Sigmoid colon (tissue), 7 donors: ENCODE data around the gene ZNF534. TPM values are rescaled to one million over a fixed set of nuclear protein-coding genes. Genes with fewer than 3 reads are reported as not detected.

Experiments
- DNase-seq: peaks from one replicate; pipeline ENCODE4 v3.0.0-alpha.2; 2019
- H3K27ac ChIP-seq, 4 donors: fragments of 200-600 bp; sonication (generic); one replicate each; pipeline ENCODE4 v1.5.1; 2016 to 2019; ENCODE audit warnings: mild to moderate bottlenecking in 1 of 4
- H3K27me3 ChIP-seq, 3 donors: fragments of 200-600 bp; sonication (generic); one replicate each; pipeline ENCODE4 v1.5.1; 2019; ENCODE audit warnings: mild to moderate bottlenecking in 1 of 3
- H3K36me3 ChIP-seq, 4 donors: fragments of 200-600 bp; sonication (generic); one replicate each; pipeline ENCODE4 v1.5.1; 2016 to 2019
- H3K4me1 ChIP-seq, 4 donors: fragments of 200-600 bp; sonication (generic); one replicate each; pipeline ENCODE4 v1.5.1; 2017 to 2019
- H3K4me3 ChIP-seq, 4 donors: fragments of 200-600 bp; sonication (generic); one replicate each; pipeline ENCODE4 v1.5.1; 2017 to 2019; ENCODE audit warnings: mild to moderate bottlenecking in 2 of 4, moderate library complexity in 1 of 4
- H3K9me3 ChIP-seq, 4 donors: fragments of 200-600 bp in 3 of 4; sonication (generic) in 3 of 4; one replicate each; pipeline versions ENCODE4 v1.5.1 to v1.6.1; 2013 to 2019
- EP300 ChIP-seq, 4 donors: sonication (generic); formaldehyde crosslinking; IDR thresholded peaks; one replicate each; pipeline ENCODE4 v1.6.1; 2017; ENCODE audit warnings: antibody characterized with exemption in 4 of 4
- POLR2A ChIP-seq, 2 donors: fragments of 450-650 bp; IDR thresholded peaks; one replicate each; pipeline ENCODE4 v1.6.1; 2016; ENCODE audit warnings: antibody characterized with exemption in 2 of 2, mild to moderate bottlenecking in 2 of 2, moderate library complexity in 2 of 2
- POLR2AphosphoS5 ChIP-seq, 4 donors: sonication (generic); formaldehyde crosslinking; IDR thresholded peaks; one replicate each; pipeline ENCODE4 v1.6.1; 2017; ENCODE audit warnings: antibody characterized with exemption in 4 of 4
- WGBS, 2 donors: extraction: QIAGEN DNeasy Blood & Tissue Kit; methylation state at CpG; one replicate each; pipeline ENCODE4 v1.1.7; 2013; 5-methylcytosine and 5-hydroxymethylcytosine counted together
- intact Hi-C: fragments of 100-400 bp; cut with DNase I; formaldehyde crosslinking; loops from one replicate; pipeline ENCODE4 v1.15.1; 2023
- polyA plus RNA-seq, 3 donors: library from polyadenylated mRNA; stranded (reverse); fragments of 200-250 nt; gene quantifications; one replicate each; pipeline ENCODE4 v1.2.3, GENCODE V29; 2013
- total RNA-seq, 4 donors: library from RNA; depleted of rRNA; stranded (reverse); fragments of >200 nt; gene quantifications; one replicate each; pipeline ENCODE4 v1.1.0, GENCODE V29; 2016
- TF ChIP-seq, protein P1 (sequence below), 4 experiments: fragments of 450-650 bp in 3 of 4; fragments of 200-600 bp in 1 of 4; IDR thresholded peaks; one replicate each; pipeline ENCODE4 v1.5.1; 2016 to 2019; ENCODE audit warnings: antibody characterized with exemption in 4 of 4, mild to moderate bottlenecking in 3 of 4, moderate library complexity in 2 of 4
- donor health status: healthy with polysubstance abuse.
- donor health status: Bipolar disorder and iron deficiency.
- donor health status: healthy.

ZNF534 gene
- total and polyA plus RNA-seq, 7 donors: 0.09 to 0.49 (median 0.36) TPM; not detected in 4

DNA sequence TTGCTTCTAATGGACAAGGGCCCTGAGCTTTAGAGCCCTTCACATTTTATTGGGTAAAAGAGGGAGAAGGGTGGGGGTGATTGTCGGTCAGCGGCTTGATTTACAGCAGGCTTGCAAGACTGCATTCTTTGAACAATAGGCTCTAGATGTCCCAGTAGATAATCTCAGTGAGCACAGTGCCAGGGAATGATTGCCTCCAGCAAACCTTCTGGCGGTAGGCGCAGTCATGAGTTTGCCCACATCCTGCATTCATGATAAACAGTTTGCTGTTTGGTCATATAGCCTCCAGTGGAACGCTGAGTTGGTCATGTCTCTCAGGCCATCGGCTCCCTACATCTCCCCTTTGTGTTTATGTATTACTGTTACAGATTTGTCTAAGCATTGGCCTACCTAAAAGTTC lies 18.7 kb upstream of the ZNF534 start:
- no peak for DNase-seq
- intact Hi-C loops: no loop called here
- no peak overlapping the region for H3K4me3 ChIP-seq
- H3K27ac ChIP-seq: no peak overlapping the region
- H3K4me1 ChIP-seq: no peaks in the 10 kb centered on the region
- peaks cover 36 to 99% (median 81%) of the 10 kb centered on the region in 4 donors for H3K36me3 ChIP-seq
- 86 to 98% methylated on average over 6 of the region's 6 CpGs for WGBS, 2 donors
- no peaks in the 10 kb centered on the region for H3K27me3 ChIP-seq
- peaks cover 34 to 57% (median 52%) of the 10 kb centered on the region in 4 donors for H3K9me3 ChIP-seq
- TF ChIP-seq POLR2AphosphoS5 (IDR thresholded peaks at IDR 0.05): no peak
- TF ChIP-seq, protein P1, sequence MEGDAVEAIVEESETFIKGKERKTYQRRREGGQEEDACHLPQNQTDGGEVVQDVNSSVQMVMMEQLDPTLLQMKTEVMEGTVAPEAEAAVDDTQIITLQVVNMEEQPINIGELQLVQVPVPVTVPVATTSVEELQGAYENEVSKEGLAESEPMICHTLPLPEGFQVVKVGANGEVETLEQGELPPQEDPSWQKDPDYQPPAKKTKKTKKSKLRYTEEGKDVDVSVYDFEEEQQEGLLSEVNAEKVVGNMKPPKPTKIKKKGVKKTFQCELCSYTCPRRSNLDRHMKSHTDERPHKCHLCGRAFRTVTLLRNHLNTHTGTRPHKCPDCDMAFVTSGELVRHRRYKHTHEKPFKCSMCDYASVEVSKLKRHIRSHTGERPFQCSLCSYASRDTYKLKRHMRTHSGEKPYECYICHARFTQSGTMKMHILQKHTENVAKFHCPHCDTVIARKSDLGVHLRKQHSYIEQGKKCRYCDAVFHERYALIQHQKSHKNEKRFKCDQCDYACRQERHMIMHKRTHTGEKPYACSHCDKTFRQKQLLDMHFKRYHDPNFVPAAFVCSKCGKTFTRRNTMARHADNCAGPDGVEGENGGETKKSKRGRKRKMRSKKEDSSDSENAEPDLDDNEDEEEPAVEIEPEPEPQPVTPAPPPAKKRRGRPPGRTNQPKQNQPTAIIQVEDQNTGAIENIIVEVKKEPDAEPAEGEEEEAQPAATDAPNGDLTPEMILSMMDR (IDR thresholded peaks at IDR 0.05): no peak
- no peak for TF ChIP-seq POLR2A (IDR thresholded peaks at IDR 0.05)
- no peak for TF ChIP-seq EP300 (IDR thresholded peaks at IDR 0.05)

DNA sequence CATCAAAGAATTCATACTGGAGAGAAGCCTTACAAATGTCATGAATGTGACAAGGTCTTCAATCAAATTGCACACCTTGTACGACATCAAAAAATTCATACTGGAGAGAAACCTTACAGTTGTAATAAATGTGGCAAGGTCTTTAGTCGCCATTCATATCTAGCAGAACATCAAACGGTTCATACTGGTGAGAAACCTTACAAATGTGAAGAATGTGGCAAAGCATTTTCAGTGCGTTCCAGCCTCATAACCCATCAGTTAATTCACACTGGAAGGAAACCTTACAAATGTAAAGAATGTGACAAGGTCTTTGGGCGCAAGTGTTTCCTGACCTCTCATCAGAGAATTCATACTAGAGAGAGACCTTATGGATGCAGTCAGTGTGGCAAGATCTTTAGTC lies 13.2 kb upstream of the ZNF534 start:
- H3K4me3 ChIP-seq: no peak overlapping the region
- WGBS, 2 donors: 96 to 98% methylated on average over 5 of the region's 5 CpGs
- TF ChIP-seq POLR2A (IDR thresholded peaks at IDR 0.05): no peak
- TF ChIP-seq, protein P1 (IDR thresholded peaks at IDR 0.05): no peak
- peaks cover 49 to 82% (median 76%) of the 10 kb centered on the region in 4 donors for H3K9me3 ChIP-seq
- DNase-seq: no peak
- intact Hi-C loops: no loop called here
- no peaks in the 10 kb centered on the region for H3K4me1 ChIP-seq
- peaks cover 0 to 46% (median 29%) of the 10 kb centered on the region in 4 donors for H3K36me3 ChIP-seq
- H3K27ac ChIP-seq: no peak overlapping the region
- no peaks in the 10 kb centered on the region for H3K27me3 ChIP-seq

DNA sequence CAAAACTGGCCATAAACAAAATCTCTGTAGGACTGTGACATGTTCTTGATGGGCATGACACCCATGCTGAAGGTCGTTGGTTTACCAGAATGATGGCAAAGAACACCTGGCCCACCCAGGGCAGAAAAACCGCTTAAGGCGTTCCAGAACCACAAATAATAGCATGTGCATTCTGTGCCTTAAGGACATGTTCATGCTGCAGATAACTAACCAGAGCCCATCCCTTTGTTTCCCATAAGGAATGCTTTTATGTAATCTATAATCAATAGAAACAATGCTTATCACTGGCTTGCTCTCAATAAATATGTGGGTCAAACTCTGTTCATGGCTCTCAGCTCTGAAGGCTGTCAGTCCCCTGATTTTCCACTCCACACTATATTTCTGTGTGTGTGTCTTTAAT lies 13.2 kb downstream of the ZNF534 start:
- Histone ChIP-seq H3K4me3 (no peak overlapping the region), H3K36me3 (no peaks in the 10 kb centered on the region), H3K4me1 (no peaks in the 10 kb centered on the region), H3K27ac (no peak overlapping the region), H3K9me3 (peaks cover 0 to 37% (median 19%) of the 10 kb centered on the region in 4 donors), H3K27me3 (no peaks in the 10 kb centered on the region)
- no peak for DNase-seq
- 75 to 79% methylated on average over 3 of the region's 3 CpGs for WGBS, 2 donors
- TF ChIP-seq POLR2A (IDR thresholded peaks at IDR 0.05): no peak
- TF ChIP-seq EP300 (IDR thresholded peaks at IDR 0.05): no peak
- no peak for TF ChIP-seq POLR2AphosphoS5 (IDR thresholded peaks at IDR 0.05)
- TF ChIP-seq, protein P1 (IDR thresholded peaks at IDR 0.05): no peak
- intact Hi-C loops: no loop called here

DNA sequence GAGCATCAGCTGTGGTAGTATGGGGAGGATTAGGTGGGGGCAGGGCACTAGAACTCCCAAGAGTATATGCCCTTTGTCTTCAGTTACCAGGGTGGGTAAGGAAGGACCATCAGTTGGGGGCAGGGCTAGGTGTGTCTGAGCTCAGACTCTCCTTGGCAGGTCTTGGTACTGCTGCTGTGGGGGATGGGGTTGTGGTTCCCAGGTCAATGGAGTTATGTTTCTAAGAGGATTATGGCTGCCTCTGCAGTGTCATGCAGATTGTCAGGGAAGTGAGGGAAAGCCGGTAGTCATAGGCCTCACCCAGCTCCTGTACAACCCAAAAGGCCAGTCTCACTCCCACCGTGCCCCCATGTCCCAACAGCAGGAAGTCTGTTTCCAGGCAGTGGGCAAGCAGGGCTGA lies 15.6 kb downstream of the ZNF534 start:
- Histone ChIP-seq H3K27me3 (no peaks in the 10 kb centered on the region), H3K27ac (no peak overlapping the region), H3K36me3 (no peaks in the 10 kb centered on the region), H3K9me3 (peaks cover 0 to 26% (median 18%) of the 10 kb centered on the region in 4 donors), H3K4me3 (no peak overlapping the region), H3K4me1 (no peaks in the 10 kb centered on the region)
- intact Hi-C loops: no loop called here
- DNase-seq: no peak
- WGBS, 2 donors: 47 to 48% methylated on average over 2 of the region's 2 CpGs
- TF ChIP-seq EP300 (IDR thresholded peaks at IDR 0.05): no peak
- TF ChIP-seq POLR2AphosphoS5 (IDR thresholded peaks at IDR 0.05): no peak
- TF ChIP-seq, protein P1 (IDR thresholded peaks at IDR 0.05): no peak
- no peak for TF ChIP-seq POLR2A (IDR thresholded peaks at IDR 0.05)

DNA sequence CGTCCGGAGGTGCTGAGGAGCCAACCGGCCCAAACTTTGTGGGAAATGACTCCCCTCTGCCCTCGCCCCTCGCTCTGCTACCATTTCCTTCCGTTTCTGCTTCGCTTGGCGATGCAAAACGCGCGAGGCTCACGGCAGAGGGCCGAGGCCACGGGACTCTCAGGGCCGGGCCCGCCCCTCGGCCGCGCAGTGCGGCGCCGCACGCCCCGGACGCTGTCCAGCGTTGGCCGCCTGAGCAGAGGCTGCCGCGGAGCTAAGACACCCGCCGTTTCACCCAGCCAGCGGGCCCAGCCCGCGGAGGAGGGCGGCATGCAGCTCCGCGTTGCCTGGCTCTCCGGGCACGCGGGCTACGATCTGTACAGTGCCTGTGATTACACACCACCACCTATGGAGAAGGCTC lies 22.3 kb downstream of the ZNF534 start:
- peaks cover 0 to 7% (median 2%) of the 10 kb centered on the region in 4 donors for H3K36me3 ChIP-seq
- TF ChIP-seq, protein P1 (IDR thresholded peaks at IDR 0.05): no peak
- TF ChIP-seq POLR2AphosphoS5 (IDR thresholded peaks at IDR 0.05): no peak
- intact Hi-C loops: loop anchor here (5.0 kb wide), 1 partner anchor 76 kb away; the partner anchor contains the start of gene ZNF808
- peaks cover 15 to 39% (median 33%) of the 10 kb centered on the region in 4 donors for H3K9me3 ChIP-seq
- DNase-seq: no peak
- H3K27me3 ChIP-seq: peaks cover 0 to 8% (median 0%) of the 10 kb centered on the region in 3 donors
- no peak overlapping the region for H3K27ac ChIP-seq
- 39 to 67% methylated on average over 41 of the region's 41 CpGs for WGBS, 2 donors
- H3K4me3 ChIP-seq: no peak overlapping the region
- peaks cover 0 to 10% (median 3%) of the 10 kb centered on the region in 4 donors for H3K4me1 ChIP-seq
